Measurements from ENCODE around the gene ACTRT3. TPM values are rescaled to one million over a fixed set of nuclear protein-coding genes. Genes with fewer than 3 reads are reported as not detected.

ACTRT3 gene
- total and polyA plus RNA-seq, 2 of the 13 experiments (the other 11 are each of a cell fraction or from before 2014, with no cell fraction given), result 0.42 to 0.97 TPM

DNA sequence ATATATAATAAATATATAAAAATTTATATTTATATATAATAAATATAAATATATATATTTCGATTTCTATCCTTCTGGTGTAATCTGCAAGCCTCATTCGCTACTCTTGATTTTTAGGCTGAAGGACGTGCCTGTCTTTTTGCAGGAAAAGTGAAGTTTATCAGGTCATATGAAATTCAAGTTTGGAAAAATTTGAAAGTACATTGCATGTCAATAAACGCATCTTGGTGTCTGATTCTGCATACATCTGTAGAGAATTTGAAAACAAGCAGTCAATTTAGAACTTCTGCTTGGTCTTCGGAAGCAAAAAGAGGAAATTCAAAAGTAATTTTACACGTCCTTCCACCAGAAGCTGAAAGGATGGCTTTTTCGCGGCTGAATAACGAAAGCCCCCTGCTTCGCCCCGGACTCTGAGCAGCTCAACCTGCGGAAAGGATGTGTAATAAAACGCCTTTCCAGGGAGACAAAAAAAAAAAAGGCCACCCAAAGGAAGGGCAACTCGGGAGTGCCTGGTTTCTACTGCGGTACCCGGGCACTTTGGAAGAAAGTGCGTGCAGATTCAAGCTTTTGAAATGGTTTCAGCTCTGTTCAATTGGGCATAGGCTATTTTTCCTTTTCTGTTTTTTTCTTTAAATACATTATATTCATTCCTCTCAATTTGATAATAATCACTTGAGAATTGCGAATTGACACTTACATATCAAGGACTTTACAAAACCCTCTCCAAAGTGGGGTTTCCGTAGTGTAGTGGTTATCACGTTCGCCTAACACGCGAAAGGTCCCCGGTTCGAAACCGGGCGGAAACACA lies 2.3 kb upstream of the ACTRT3 start:
- peaks cover 2 to 6% of the 10 kb centered on the region in 2 experiments for H3K36me3 ChIP-seq (replicated peaks in 1 of 2; ENCODE audit: control insufficient read depth in 1 of 2, insufficient read depth in 2 of 2, low read length in 2 of 2)
- peaks cover 30% of the 10 kb centered on the region for H3K79me2 ChIP-seq (ENCODE audit: insufficient read depth, low read length)
- ATAC-seq (peak; percentile 14), DNase-seq (ENCODE audit: low spot score) (peak; percentile 79), FAIRE-seq (peak; percentile 40)
- H3K4me2 ChIP-seq (ENCODE audit: low read depth, low read length), result peak overlapping the region; percentile 92
- intact Hi-C loops (cut with micrococcal nuclease; ENCODE audit: unreplicated experiment) (loop anchor here (1.0 to 5.0 kb wide), 3 partner anchors 8 to 909 kb away; no protein-coding TSS in a partner anchor), in situ Hi-C loops (cut with HindIII; ENCODE audit: extremely low pct_ligation_motif_present, low pct_unique_long_range_greater_than_20kb) (no loop called here)
- H3K9me3 ChIP-seq (ENCODE audit: low read length), result no peaks in the 10 kb centered on the region
- peak overlapping the region; percentile 94 for H3K27ac ChIP-seq (ENCODE audit: extremely low read length, insufficient read depth, low read length)
- peak overlapping the region; percentile 92 for H3K9ac ChIP-seq (ENCODE audit: insufficient read depth, low read depth, low read length)
- POLR2A ChIA-PET, result interaction anchor here (0.7 to 2.6 kb wide), 4 partner anchors 8 to 306 kb away, joined by 3 to 29 read pairs (median 4); partner anchors contain the start of genes SEC62 and TERC
- BruUV-seq (replicated peaks), result no TSS peak
- peaks cover 20% of the 10 kb centered on the region for H3K4me1 ChIP-seq (ENCODE audit: insufficient read depth, low read length)
- H4K20me1 ChIP-seq (ENCODE audit: insufficient read depth, low read length), result no peaks in the 10 kb centered on the region
- peaks cover 0 to 3% of the 10 kb centered on the region in 2 experiments; a peak in 1 of 5 replicates for H3K27me3 ChIP-seq (ENCODE audit: control insufficient read depth in 1 of 2, insufficient read depth in 2 of 2, low read length in 2 of 2)
- peak overlapping the region; percentile 89 to 99 (median 98) for H3K4me3 ChIP-seq (replicated peaks in 1 of 3; ENCODE audit: insufficient read depth in 1 of 3, low read depth in 2 of 3, low read length in 3 of 3)
- peak overlapping the region; percentile 93 for H2AFZ ChIP-seq (ENCODE audit: low read length)
- CTCF ChIA-PET (ENCODE audit: low intra/inter-chr PET ratio, low total read pairs), result no interaction called here
- WGBS (ENCODE audit: low lambda C conversion rate), result 1% methylated on average over 27 of the region's 27 CpGs
- TF ChIP-seq MTA3 (CRISPR knock-in tag; IDR thresholded peaks at IDR 0.05), result no peak
- no peak; the same call in 1 of the 2 replicates for TF ChIP-seq GABPB1 (CRISPR knock-in tag; IDR thresholded peaks at IDR 0.05)
- no peak for TF ChIP-seq SNAPC2 (CRISPR knock-in tag; IDR thresholded peaks at IDR 0.05)
- TF ChIP-seq KLF12 (CRISPR knock-in tag; IDR thresholded peaks at IDR 0.05; ENCODE audit: borderline replicate concordance), result no peak
- no peak for TF ChIP-seq POLR2AphosphoS2 (IDR thresholded peaks at IDR 0.05; ENCODE audit: low read depth, low read length)
- TF ChIP-seq WIZ (CRISPR knock-in tag; IDR thresholded peaks at IDR 0.05), result no peak
- TF ChIP-seq ZNF354B (CRISPR knock-in tag; IDR thresholded peaks at IDR 0.05), result no peak
- peak; percentile 61; the same call in 1 of the 2 replicates for TF ChIP-seq ZNF331 (CRISPR knock-in tag; IDR thresholded peaks at IDR 0.05)
- TF ChIP-seq, protein P1, sequence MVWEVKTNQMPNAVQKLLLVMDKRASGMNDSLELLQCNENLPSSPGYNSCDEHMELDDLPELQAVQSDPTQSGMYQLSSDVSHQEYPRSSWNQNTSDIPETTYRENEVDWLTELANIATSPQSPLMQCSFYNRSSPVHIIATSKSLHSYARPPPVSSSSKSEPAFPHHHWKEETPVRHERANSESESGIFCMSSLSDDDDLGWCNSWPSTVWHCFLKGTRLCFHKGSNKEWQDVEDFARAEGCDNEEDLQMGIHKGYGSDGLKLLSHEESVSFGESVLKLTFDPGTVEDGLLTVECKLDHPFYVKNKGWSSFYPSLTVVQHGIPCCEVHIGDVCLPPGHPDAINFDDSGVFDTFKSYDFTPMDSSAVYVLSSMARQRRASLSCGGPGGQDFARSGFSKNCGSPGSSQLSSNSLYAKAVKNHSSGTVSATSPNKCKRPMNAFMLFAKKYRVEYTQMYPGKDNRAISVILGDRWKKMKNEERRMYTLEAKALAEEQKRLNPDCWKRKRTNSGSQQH (CRISPR knock-in tag; IDR thresholded peaks at IDR 0.05; ENCODE audit: low read depth), result no peak
- TF ChIP-seq ATF7 (IDR thresholded peaks at IDR 0.05), result no peak
- TF ChIP-seq ATF7 (CRISPR knock-in tag; IDR thresholded peaks at IDR 0.05), result no peak
- no peak for TF ChIP-seq SSRP1 (CRISPR knock-in tag; IDR thresholded peaks at IDR 0.05)
- no peak for TF ChIP-seq NPAS2 (CRISPR knock-in tag; IDR thresholded peaks at IDR 0.05; ENCODE audit: borderline replicate concordance)
- no peak for TF ChIP-seq RNF2 (conservative IDR thresholded peaks at IDR 0.05; ENCODE audit: low read depth)
- no peak for TF ChIP-seq ZNF709 (CRISPR knock-in tag; IDR thresholded peaks at IDR 0.05)
- TF ChIP-seq SRSF4 (IDR thresholded peaks at IDR 0.05; ENCODE audit: low read depth, low read length, poor library complexity, severe bottlenecking), result no peak
- TF ChIP-seq ZNF549 (CRISPR knock-in tag; IDR thresholded peaks at IDR 0.05), result no peak
- no peak for TF ChIP-seq NFYC (CRISPR knock-in tag; IDR thresholded peaks at IDR 0.05)
- TF ChIP-seq, protein P2, sequence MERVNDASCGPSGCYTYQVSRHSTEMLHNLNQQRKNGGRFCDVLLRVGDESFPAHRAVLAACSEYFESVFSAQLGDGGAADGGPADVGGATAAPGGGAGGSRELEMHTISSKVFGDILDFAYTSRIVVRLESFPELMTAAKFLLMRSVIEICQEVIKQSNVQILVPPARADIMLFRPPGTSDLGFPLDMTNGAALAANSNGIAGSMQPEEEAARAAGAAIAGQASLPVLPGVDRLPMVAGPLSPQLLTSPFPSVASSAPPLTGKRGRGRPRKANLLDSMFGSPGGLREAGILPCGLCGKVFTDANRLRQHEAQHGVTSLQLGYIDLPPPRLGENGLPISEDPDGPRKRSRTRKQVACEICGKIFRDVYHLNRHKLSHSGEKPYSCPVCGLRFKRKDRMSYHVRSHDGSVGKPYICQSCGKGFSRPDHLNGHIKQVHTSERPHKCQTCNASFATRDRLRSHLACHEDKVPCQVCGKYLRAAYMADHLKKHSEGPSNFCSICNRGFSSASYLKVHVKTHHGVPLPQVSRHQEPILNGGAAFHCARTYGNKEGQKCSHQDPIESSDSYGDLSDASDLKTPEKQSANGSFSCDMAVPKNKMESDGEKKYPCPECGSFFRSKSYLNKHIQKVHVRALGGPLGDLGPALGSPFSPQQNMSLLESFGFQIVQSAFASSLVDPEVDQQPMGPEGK (CRISPR knock-in tag; IDR thresholded peaks at IDR 0.05), result 0 out of 2 replicates have a peak, but pooled peaks have one; percentile 42
- TF ChIP-seq, protein P3, sequence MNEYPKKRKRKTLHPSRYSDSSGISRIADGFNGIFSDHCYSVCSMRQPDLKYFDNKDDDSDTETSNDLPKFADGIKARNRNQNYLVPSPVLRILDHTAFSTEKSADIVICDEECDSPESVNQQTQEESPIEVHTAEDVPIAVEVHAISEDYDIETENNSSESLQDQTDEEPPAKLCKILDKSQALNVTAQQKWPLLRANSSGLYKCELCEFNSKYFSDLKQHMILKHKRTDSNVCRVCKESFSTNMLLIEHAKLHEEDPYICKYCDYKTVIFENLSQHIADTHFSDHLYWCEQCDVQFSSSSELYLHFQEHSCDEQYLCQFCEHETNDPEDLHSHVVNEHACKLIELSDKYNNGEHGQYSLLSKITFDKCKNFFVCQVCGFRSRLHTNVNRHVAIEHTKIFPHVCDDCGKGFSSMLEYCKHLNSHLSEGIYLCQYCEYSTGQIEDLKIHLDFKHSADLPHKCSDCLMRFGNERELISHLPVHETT (CRISPR knock-in tag; conservative IDR thresholded peaks at IDR 0.05), result no peak
